H1 (cell line): ENCODE measurements around the gene ADAM12. TPM values are rescaled to one million over a fixed set of nuclear protein-coding genes. Genes with fewer than 3 reads are reported as not detected.

ENCODE experiments used
- CHD7 ChIP-seq: fragments of 300-600 bp; sonication (generic); IDR thresholded peaks from 2 replicates; pipeline ENCODE4 v1.7.1; 2012; ENCODE audit warnings: low read length, moderate library complexity, mild to moderate bottlenecking, inconsistent platforms; ENCODE audit not compliant: insufficient replicate concordance
- polyA plus RNA-seq, 7 experiments: library from polyadenylated mRNA; depleted of rRNA in 3 of 7; stranded (reverse) in 5 of 7; unstranded in 2 of 7; fragments of >200 nt in 5 of 7; fragments of 200-250 nt in 2 of 7; gene quantifications; 1 replicate in 5 of 7; 2 replicates in 1 of 7; 4 replicates in 1 of 7; pipeline versions ENCODE4 v1.2.1 to v1.2.3, GENCODE V29; 2011 to 2013; ENCODE audit warnings: missing spikeins in 2 of 7, mixed read lengths in 2 of 7
- total RNA-seq: library from RNA; stranded (reverse); fragmentation: NEBNext Ultra II Directional; extraction: Animal tissue kit (Norgen Biotek cat#: 25700); gene quantifications from 2 replicates; pipeline ENCODE4 v1.2.1, GENCODE V29; 2021

The ADAM12 gene
- total and polyA plus RNA-seq, 2 of the 8 experiments (the other 6 are each of a cell fraction or from before 2014, with no cell fraction given): 0.07 to 0.17 TPM

- TF ChIP-seq CHD7: no peak
These were observed 4.8 kb upstream of the ADAM12 start (continued) for GRCh38 chr10:126393076-126393475.
